Body of pancreas (tissue), 4 donors: Measurements from ENCODE around the gene HTR3C.

ENCODE experiments used
- POLR2A ChIP-seq, 3 donors: fragments of 450-650 bp; IDR thresholded peaks; one replicate each; pipeline ENCODE4 v1.6.1; 2016; ENCODE audit warnings: antibody characterized with exemption in 3 of 3, mild to moderate bottlenecking in 2 of 3
- TF ChIP-seq, protein P1 (sequence below), 7 experiments: fragments of 450-650 bp in 4 of 7; fragments of 200-600 bp in 3 of 7; sonication (generic) in 3 of 7; IDR thresholded peaks; one replicate each; pipeline ENCODE4 v1.5.1; 2016 to 2019; ENCODE audit warnings: antibody characterized with exemption in 7 of 7

- no peak for TF ChIP-seq POLR2A (IDR thresholded peaks at IDR 0.05)
- TF ChIP-seq, protein P1, sequence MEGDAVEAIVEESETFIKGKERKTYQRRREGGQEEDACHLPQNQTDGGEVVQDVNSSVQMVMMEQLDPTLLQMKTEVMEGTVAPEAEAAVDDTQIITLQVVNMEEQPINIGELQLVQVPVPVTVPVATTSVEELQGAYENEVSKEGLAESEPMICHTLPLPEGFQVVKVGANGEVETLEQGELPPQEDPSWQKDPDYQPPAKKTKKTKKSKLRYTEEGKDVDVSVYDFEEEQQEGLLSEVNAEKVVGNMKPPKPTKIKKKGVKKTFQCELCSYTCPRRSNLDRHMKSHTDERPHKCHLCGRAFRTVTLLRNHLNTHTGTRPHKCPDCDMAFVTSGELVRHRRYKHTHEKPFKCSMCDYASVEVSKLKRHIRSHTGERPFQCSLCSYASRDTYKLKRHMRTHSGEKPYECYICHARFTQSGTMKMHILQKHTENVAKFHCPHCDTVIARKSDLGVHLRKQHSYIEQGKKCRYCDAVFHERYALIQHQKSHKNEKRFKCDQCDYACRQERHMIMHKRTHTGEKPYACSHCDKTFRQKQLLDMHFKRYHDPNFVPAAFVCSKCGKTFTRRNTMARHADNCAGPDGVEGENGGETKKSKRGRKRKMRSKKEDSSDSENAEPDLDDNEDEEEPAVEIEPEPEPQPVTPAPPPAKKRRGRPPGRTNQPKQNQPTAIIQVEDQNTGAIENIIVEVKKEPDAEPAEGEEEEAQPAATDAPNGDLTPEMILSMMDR (IDR thresholded peaks at IDR 0.05), result no peak
Observed at GRCh38 chr3:184085389-184085852, 32.6 kb downstream of the HTR3C start.
